ENCODE measurements around the gene RNF167. TPM values are rescaled to one million over a fixed set of nuclear protein-coding genes. Genes with fewer than 3 reads are reported as not detected.

RNF167 gene
- total RNA-seq, result 10 to 100 TPM; 42.3 to 57.4 (median 54.2) TPM

- H3K27me3 ChIP-seq, result no peaks in the 10 kb centered on the region
- H3K27ac ChIP-seq, result peak within 1 kb of the TSS; percentile 89 to 97 (median 94)
- no peaks in the 10 kb centered on the region for H3K9me3 ChIP-seq
- intact Hi-C loops (cut with DNase I), result no loop called here
- peak in 3 of 4 donors; percentile 34 to 70 (median 55) for TF ChIP-seq POLR2A (IDR thresholded peaks at IDR 0.05)
- no peak for TF ChIP-seq CTCF (IDR thresholded peaks at IDR 0.05)
- DNase-seq, result peak; percentile 89
- H3K36me3 ChIP-seq, result peaks cover 18 to 67% (median 23%) of the 10 kb centered on the region in 3 donors
- H3K4me3 ChIP-seq, result peak within 1 kb of the TSS; percentile 64 to 75 (median 72)
- 0% methylated on average over 31 to 41 of the region's 72 CpGs for WGBS, 2 donors
- H3K4me1 ChIP-seq, result peaks cover 38 to 67% (median 40%) of the 10 kb centered on the region in 3 donors
Observed at GRCh38 chr17:4939796-4940554, at the start of gene RNF167, which contains the start of gene SLC25A11. TSS of gene RNF167 (plus strand) at chr17:4940268. CDS start at chr17:4940910, 642 bp downstream. TSS of gene SLC25A11 (minus strand) at chr17:4940046. CDS start at chr17:4939910, 136 bp downstream.

- no peak overlapping the region for H3K27ac ChIP-seq
- H3K27me3 ChIP-seq, result no peaks in the 10 kb centered on the region
- no peaks in the 10 kb centered on the region for H3K4me1 ChIP-seq
- TF ChIP-seq CTCF (IDR thresholded peaks at IDR 0.05), result no peak
- TF ChIP-seq POLR2A (IDR thresholded peaks at IDR 0.05), result no peak
- intact Hi-C loops (cut with DNase I), result no loop called here
- H3K4me3 ChIP-seq, result no peak overlapping the region
- peaks cover 78 to 100% (median 83%) of the 10 kb centered on the region in 3 donors for H3K36me3 ChIP-seq
- DNase-seq, result no peak
- no peaks in the 10 kb centered on the region for H3K9me3 ChIP-seq
- 90 to 92% methylated on average over 2 to 24 of the region's 42 CpGs for WGBS, 2 donors
Observed at GRCh38 chr17:4891411-4892410, 48.4 kb upstream of the RNF167 start.

GRCh38 chr17:4892499-4893221, 47.4 kb upstream of the RNF167 start:
- Histone ChIP-seq H3K9me3 (no peaks in the 10 kb centered on the region), H3K27me3 (no peaks in the 10 kb centered on the region), H3K36me3 (peaks cover 74 to 100% (median 78%) of the 10 kb centered on the region in 3 donors), H3K27ac (no peak overlapping the region), H3K4me1 (no peaks in the 10 kb centered on the region), H3K4me3 (no peak overlapping the region)
- intact Hi-C loops (cut with DNase I), result no loop called here
- 100% methylated on average over 3 of the region's 23 CpGs; no CpG with 5 or more reads in 1 of the 2 donors for WGBS, 2 donors
- TF ChIP-seq CTCF (IDR thresholded peaks at IDR 0.05) (no peak), POLR2A (IDR thresholded peaks at IDR 0.05) (no peak)
- no peak for DNase-seq

GRCh38 chr17:4893272-4893671, 46.8 kb upstream of the RNF167 start:
- DNase-seq, result no peak
- intact Hi-C loops (cut with DNase I), result no loop called here
- no peaks in the 10 kb centered on the region for H3K9me3 ChIP-seq
- no peak overlapping the region for H3K27ac ChIP-seq
- no peaks in the 10 kb centered on the region for H3K27me3 ChIP-seq
- H3K36me3 ChIP-seq, result peaks cover 68 to 100% (median 74%) of the 10 kb centered on the region in 3 donors
- H3K4me1 ChIP-seq, result peaks cover 0 to 2% (median 0%) of the 10 kb centered on the region in 3 donors
- TF ChIP-seq CTCF (IDR thresholded peaks at IDR 0.05) (no peak), POLR2A (IDR thresholded peaks at IDR 0.05) (no peak)
- WGBS, 2 donors, result 84 to 93% methylated on average over 3 to 14 of the region's 18 CpGs
- no peak overlapping the region for H3K4me3 ChIP-seq

All from esophagus squamous epithelium (tissue), 5 donors.